SKM-1 treated with dmso at 0.1 percent for 144 hours (cell line): Measurements from ENCODE around the gene TBC1D16.

ENCODE experiments used
- DNase-seq: peaks from one replicate; lab custom pipeline; 2025; ENCODE audit not compliant: unreplicated experiment; lab: John Stamatoyannopoulos, UW

The TBC1D16 gene

GRCh38 chr17:79990051-79990592 lies 45.5 kb downstream of the TBC1D16 start:
- DNase-seq = no peak

GRCh38 chr17:79989106-79989835 lies 46.4 kb downstream of the TBC1D16 start:
- no peak for DNase-seq

DNA sequence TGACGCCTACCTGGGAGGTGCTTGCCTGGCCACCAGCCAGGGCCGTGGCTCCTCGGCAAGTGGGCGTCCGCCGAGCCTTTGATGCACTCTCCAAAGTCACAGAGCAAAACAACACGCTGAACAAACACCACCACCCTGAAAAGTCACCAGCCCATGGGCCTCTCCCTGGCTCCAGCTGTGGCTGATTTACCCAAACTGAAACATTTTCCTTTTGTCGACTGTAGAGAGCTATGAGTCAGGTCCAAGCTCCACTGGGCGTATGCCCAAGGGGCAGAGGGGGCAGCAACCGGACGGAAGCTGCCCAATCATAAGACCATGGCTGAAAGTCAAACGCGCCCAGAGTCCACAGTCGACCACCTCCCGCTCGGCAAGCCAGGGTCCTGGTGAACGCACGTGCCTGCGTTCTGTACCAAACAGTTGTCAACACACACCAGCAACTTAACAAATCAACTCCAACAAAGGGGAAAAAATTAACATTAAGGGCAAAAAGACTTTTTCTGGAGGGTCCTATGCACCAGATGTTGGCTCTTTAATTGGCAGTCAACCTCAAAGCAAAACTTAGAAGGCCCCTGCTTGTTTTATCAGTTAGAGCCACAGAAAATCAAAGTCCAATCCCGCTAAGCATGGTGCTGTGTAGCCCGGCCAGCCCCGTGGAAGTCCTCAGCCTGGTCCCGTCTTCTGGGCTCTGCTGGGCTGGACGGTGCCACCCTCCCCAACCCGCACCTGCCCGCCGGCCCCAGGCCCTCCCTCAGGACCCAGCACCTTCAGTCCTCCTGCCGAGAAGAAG lies 47.3 kb downstream of the TBC1D16 start:
- no peak for DNase-seq

DNA sequence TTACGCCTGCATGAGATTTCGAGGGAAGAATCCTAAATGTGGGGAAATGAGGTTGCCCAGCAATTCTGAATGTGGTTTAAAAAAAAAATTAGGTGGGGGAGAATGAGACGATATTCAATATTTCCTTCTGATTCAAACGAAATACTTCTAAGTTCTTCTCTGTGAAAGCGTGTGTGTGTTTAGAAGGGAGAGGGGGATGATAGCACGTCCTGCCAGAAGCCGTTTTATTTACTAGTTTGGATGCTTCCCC lies 47.8 kb downstream of the TBC1D16 start:
- DNase-seq = no peak

DNA sequence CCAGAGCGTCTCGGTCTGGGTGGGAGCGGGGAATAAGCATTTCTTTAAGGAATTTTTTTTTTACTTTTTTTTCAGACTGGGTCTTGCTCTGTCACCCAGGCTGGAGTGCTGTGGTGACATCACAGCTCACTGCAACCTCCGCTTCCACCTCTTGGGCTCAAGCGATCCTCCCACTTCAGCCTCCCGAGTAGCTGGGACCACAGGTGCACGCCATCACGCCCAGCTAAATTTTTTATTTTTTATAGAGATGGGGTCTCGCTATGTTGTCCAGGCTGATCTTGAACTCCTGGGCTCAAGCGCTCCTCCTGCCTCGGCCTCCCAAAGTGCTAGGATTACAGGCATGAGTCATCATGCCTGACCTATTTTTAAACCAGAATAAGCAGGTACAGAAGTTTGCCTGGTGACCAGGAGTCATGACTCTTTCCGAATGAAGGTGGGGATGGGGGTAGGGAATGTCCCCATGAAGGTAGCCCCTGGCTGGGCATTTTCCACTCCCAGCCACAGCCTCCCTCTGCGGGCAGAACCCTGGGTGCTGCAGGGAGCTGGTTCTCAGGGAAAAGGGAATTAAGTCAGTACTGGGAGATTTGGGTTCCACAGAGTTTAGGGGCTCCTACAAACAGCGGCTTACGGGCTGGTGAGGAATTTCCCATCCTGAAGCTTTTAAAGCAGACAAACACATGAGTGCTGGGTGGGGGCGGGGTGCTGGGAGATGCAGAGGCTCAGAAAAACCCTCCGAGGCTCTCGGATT lies 48.3 kb downstream of the TBC1D16 start:
- DNase-seq = no peak

DNA sequence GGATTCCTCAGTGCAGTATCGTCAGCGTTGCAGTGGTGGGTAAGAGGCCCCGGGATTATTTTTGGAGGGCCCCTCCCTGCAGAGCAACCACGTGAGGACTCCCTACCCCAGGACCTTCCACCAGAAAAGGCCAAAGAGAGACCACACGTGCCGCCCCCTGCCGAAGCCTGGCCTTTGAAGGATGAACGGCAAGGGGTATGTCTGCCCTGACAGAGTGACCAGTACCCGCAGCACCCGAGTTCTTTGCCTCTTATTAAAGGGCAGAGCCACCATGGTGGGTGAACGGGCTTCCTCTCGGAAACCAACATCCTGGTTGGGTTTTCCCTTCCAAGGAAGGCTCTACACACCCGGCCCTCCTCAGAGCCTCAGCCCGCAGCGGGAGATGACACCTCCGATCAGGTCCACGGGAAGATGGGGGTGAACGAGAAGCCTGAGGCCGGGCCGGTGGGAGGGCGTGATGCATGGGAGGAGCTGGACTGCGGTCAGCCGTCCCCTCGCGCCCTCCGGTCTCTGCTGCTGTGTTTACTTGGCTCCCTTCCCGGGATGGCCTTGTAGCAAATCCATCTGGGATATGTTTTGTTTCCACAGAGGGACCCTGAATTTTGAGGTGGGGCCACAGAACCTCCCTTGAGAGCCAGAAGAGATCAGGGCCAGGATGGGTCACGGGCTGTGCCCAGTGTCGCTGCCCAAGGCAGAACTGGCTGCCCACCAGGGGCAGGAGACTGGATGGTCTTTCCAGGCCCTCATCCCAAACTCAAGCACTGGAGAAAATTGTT lies 49.1 kb downstream of the TBC1D16 start:
- DNase-seq = no peak

DNA sequence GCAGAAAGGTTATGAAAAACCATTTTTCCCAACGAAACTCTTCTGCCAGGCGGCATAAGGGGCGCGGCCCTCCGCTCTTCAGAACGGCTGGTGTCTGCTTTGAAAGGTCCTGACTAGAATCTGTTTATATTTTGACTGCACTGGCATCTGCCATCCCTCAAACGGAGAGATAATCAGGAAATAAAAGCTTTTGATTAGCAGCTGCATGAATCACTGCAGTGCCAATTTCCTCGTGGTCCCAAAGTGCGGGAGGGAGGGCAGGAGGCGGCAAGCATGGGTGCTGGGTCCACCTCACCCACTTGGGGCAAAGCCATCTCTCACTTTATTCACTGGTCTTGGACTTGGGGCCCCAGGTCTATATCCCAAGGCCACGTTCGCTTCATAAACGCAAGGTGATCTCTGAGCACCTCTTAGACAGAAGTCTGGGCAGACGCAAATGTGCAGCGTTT lies 49.7 kb downstream of the TBC1D16 start:
- DNase-seq = no peak

GRCh38 chr17:79985361-79985942 lies 50.2 kb downstream of the TBC1D16 start:
- no peak for DNase-seq

GRCh38 chr17:79984877-79985276 lies 50.8 kb downstream of the TBC1D16 start:
- DNase-seq = no peak

DNA sequence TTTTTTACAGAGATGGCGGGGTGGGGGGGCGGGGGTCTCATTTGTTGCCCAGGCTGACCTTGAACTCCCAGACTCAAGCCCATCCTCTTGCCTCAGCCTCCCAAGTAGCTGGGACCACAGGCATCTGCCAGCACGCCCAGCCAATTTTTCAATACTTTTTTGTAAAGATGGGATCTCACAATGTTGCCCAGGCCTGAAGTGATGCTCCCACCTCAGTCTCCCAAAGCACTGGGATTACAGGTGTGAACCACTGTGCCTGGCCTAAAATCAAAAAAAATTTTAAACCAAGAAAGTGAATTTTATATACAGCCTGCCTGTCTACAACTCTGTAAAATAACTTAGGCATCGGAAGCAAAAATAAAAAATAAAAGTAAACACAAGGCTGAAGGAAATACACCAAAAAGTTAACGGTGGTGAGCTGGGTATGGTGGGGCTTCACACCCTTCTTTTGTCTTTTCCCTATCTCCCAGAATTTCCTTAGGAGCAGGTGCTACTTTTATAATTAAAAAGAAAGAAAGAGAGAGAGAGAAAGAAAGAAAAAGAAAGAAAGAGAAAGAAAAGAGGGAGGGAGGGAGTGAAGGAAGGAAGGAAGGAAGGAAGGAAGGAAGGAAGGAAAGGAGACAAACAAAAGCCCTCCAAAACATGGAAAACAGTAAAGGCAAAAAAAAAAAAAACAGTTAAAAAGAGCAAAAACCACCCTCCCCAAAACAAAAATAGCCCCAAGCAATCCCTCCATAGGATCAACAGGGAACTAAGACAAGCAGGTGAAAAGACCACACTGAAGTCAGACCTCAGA lies 51.4 kb downstream of the TBC1D16 start:
- no peak for DNase-seq

DNA sequence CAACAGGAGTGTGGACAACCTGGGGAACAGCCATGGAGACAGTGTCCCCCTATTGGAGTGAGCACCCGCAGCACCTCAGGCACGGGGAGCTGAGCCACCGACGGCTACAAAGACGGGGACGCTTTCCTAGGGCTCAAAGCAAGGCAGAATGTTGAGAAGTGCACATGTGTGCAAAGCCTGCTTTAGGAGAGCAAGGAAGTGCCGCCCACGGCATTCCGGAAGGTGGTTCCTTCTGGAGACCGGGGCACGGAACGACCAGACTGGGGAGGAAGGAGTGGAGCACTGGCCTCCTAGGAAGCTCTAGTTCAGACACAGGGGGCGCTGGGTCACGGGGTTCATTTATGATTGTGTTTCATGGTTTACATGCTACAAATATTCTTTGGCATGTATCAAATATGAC lies 52.2 kb downstream of the TBC1D16 start:
- DNase-seq = no peak

DNA sequence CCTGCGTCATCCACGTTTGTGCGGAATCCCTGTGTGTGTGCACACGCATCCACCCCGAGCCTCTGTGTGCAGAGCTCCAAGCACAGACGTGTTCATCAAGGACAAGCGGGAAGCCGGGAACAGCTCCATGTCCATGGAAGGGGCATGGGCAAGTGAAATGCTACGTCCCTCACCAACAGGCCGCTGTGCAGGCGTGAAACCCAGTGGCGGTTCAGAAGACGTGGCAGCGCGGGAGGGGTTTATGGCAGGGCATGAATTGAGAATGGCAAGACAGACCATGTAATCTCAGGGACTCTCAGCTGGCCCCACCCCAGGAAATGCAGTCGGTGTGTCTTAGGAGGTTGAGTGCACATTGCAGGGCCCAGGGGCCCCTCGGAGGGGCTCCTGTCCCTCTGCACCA lies 52.7 kb downstream of the TBC1D16 start:
- DNase-seq = no peak

DNA sequence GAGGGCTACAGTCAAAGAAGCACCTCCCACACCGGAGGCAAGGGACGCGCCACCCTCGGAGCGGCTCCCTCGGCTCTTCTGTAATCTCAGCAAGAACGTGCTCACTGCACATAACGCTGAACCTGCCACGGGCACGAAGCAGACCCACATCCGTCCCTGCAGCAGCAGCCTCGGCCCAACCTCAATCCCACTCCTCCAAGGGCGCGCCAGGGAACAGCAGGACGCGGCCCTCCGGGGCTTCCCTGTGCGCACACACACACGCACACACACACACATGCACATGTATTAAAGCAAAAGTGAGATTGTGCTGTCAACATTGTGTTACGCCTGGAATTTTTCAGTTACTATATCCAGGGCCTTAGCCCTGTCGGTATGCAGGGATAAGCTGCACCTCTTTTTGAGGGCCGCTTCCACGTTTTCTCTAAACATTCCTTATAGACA lies 54.0 kb downstream of the TBC1D16 start:
- DNase-seq = no peak

GRCh38 chr17:79981090-79981489 lies 54.6 kb downstream of the TBC1D16 start:
- no peak for DNase-seq

DNA sequence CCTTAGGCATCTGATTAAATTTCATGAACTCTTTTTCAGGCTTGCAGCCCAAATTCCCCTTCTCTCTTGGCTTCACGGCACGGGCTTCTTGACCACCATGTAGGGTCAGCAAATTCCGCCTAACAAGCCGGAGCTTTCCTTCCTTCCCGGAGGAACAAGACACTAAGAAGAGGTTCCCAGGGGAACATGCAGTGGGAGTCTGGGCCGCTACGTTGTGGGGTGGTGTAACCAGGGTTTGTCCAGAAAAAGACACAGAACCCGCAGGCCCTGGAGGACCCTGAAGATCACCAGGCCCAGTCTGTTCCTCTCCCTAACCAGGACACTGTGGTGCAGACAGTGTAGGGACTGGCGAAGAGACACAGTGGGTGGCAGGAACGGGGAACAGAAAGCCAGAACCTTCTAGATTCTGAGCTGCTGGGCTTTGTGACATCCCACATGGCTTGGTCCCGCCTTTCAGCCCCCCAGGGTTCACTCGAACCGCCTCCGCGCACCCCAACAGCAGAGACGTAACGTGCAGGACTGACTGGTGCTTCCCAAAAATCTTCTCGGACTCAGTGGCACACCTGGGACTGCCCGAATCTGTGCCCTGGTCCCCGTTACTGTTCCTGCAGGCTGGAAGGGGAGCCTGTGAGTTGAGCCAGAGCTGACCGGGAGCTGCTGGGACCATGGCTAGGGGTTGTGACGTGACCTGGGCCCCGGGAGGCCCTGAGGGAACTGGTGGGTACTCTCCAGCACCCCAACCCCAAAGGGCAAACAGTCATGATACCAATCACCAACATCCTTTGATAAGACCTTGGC lies 55.2 kb downstream of the TBC1D16 start:
- DNase-seq = no peak

DNA sequence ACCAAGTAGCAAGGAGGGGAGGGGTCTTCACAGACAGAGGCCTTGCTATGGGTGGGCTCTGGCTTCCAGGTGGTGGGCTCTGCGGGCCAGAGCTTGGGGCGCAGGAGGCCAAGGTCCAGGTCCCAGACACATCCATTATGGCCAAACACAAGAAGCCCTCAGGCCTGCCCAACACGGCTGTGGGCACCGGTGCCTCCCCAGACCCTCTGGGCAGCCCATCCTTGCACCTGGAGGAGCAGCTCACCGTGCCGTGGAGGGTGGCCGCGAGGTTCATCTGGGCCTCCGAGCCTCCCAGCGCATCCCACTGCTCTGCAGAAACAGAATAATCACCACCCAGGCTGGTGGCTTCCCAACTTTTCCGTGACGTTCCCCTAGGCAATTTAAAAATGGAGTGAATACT lies 55.9 kb downstream of the TBC1D16 start:
- DNase-seq = no peak

DNA sequence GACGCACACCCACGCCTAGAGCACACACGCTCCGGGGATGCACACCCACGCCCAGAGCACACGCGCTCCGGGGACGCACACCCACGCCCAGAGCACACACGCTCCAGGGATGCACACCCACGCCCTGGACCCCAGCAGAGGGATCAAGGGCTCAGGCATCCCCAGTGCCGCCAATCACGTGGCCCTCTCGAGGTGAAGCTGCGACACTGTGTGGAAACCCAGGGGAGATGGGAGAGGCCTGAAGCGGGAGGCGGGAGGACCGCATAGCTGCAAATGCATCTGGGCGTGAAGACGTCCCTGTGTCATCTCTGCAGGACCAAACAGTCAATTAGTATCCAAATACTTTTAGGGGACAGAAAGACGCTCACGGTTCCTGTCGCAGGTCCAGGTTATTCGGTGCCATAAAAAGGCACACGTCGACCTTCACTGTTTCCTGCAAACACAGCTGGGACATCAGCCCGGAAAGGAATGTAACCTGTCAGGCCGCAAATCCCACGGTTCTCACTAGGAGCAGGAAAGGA lies 56.4 kb downstream of the TBC1D16 start:
- DNase-seq = no peak

DNA sequence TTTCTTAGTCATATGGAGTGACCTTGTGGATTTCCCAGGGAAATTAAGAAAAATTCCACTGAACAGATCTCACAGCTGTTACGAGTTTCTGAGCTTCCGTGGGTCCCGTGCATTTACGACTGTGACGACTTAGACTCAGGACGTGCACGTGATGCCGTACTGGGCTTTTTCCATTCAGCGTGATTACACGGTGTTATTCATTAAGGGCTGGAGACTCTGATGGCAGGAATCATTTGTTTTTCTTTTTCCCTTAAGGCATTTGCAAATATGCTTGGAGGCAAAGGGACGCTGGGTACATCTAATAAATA lies 57.2 kb downstream of the TBC1D16 start:
- DNase-seq = no peak
